HG02938 (cell line): ENCODE data around the gene PLXNB3.

Source experiments
- ATAC-seq: cut with Tn5 transposase; IDR thresholded peaks from one replicate; pipeline ENCODE4 v1.9.1; 2021; ENCODE audit warnings: mild to moderate bottlenecking, moderate library complexity; ENCODE audit not compliant: unreplicated experiment

Gene PLXNB3

GRCh38 chrX:153750127-153750774 lies 13.8 kb upstream of the PLXNB3 start:
- no peak for ATAC-seq

- no peak for ATAC-seq
Observed at GRCh38 chrX:153755136-153755535, 8.9 kb upstream of the PLXNB3 start.

- ATAC-seq, result no peak
Observed at GRCh38 chrX:153761863-153762262, 2.2 kb upstream of the PLXNB3 start.

GRCh38 chrX:153762626-153763173 lies 1.3 kb upstream of the PLXNB3 start:
- ATAC-seq, result no peak

GRCh38 chrX:153763298-153763932 lies 634 bp upstream of the PLXNB3 start:
- ATAC-seq, result no peak

- ATAC-seq, result no peak
Observed at GRCh38 chrX:153764786-153765137, 713 bp downstream of the PLXNB3 start.

GRCh38 chrX:153765138-153766079 lies 1.4 kb downstream of the PLXNB3 start:
- ATAC-seq, result no peak

- ATAC-seq, result no peak
Observed at GRCh38 chrX:153766098-153766817, 2.2 kb downstream of the PLXNB3 start.

GRCh38 chrX:153766871-153767673 lies 3.0 kb downstream of the PLXNB3 start:
- ATAC-seq, result no peak

GRCh38 chrX:153767674-153768055 lies 3.6 kb downstream of the PLXNB3 start:
- ATAC-seq, result no peak

- ATAC-seq, result no peak
Observed at GRCh38 chrX:153768311-153769157, 4.5 kb downstream of the PLXNB3 start.

- ATAC-seq, result no peak
Observed at GRCh38 chrX:153769158-153769864, 5.3 kb downstream of the PLXNB3 start.

GRCh38 chrX:153769865-153770600 lies 6.0 kb downstream of the PLXNB3 start:
- ATAC-seq, result no peak

- no peak for ATAC-seq
Observed at GRCh38 chrX:153770601-153771414, 6.8 kb downstream of the PLXNB3 start.

- ATAC-seq, result no peak
Observed at GRCh38 chrX:153771415-153772315, 7.6 kb downstream of the PLXNB3 start.
